Measurements from ENCODE around the gene SLC9A2. TPM values are rescaled to one million over a fixed set of nuclear protein-coding genes. Genes with fewer than 3 reads are reported as not detected.

SLC9A2 gene
- total RNA-seq, 4 donors from 2014 or later, result 2.5 to 7.4 (median 5.6) TPM

DNA sequence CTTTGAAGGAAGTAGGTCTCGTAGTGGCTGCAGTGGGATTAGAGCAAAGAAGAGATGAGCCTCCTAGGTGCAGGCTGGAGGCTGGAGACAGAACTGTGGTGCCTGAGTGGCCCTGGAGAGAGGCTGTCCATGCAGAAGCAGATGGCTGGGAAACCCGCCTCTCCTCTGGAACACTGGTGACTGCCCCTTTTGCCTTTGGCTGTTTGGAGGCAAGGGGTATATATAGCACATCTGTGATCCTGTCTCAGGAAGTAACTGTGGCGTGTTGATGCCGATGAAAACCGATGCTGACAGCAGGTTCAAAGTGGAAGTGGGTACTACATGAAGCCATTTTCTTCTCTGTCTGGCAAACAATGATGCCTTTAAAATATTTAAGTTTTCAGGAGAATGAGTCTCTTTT lies 43.5 kb downstream of the SLC9A2 start:
- no peaks in the 10 kb centered on the region for H3K36me3 ChIP-seq
- no peak for ATAC-seq
- H3K27ac ChIP-seq, result peak overlapping the region in 1 of 4 donors; percentile 58
- peaks cover 3 to 28% of the 10 kb centered on the region in 2 donors for H3K4me1 ChIP-seq
- H3K9me3 ChIP-seq, result no peaks in the 10 kb centered on the region
- DNase-seq, result no peak
- TF ChIP-seq CTCF (IDR thresholded peaks at IDR 0.05 in 4 of 5, conservative IDR thresholded peaks at IDR 0.05 in 1 of 5), result no peak
- TF ChIP-seq POLR2A (IDR thresholded peaks at IDR 0.05), result no peak
- H3K4me3 ChIP-seq, result no peak overlapping the region
- no peaks in the 10 kb centered on the region for H3K27me3 ChIP-seq
- in situ Hi-C loops (cut with MboI; ENCODE audit: low sequenced_read_pairs in 4 of 4), result no loop called here
- intact Hi-C loops (cut with DNase I; ENCODE audit: low total_unique reads), result no loop called here

GRCh38 chr2:102663381-102663780 lies 44.0 kb downstream of the SLC9A2 start:
- no peak for TF ChIP-seq CTCF (IDR thresholded peaks at IDR 0.05 in 4 of 5, conservative IDR thresholded peaks at IDR 0.05 in 1 of 5)
- no peak for TF ChIP-seq POLR2A (IDR thresholded peaks at IDR 0.05)
- Histone ChIP-seq H3K27ac (peak overlapping the region in 1 of 4 donors; percentile 58), H3K36me3 (no peaks in the 10 kb centered on the region), H3K9me3 (no peaks in the 10 kb centered on the region), H3K4me1 (peaks cover 7 to 33% of the 10 kb centered on the region in 2 donors), H3K4me3 (no peak overlapping the region), H3K27me3 (no peaks in the 10 kb centered on the region)
- intact Hi-C loops (cut with DNase I; ENCODE audit: low total_unique reads), result no loop called here
- in situ Hi-C loops (cut with MboI; ENCODE audit: low sequenced_read_pairs in 4 of 4), result no loop called here
- DNase-seq (no peak), ATAC-seq (no peak)

- peak overlapping the region in 1 of 4 donors; percentile 58 for H3K27ac ChIP-seq
- in situ Hi-C loops (cut with MboI; ENCODE audit: low sequenced_read_pairs in 4 of 4) (no loop called here), intact Hi-C loops (cut with DNase I; ENCODE audit: low total_unique reads) (no loop called here)
- H3K9me3 ChIP-seq, result no peaks in the 10 kb centered on the region
- H3K36me3 ChIP-seq, result no peaks in the 10 kb centered on the region
- no peak for DNase-seq
- peaks cover 7 to 33% of the 10 kb centered on the region in 2 donors for H3K4me1 ChIP-seq
- H3K27me3 ChIP-seq, result no peaks in the 10 kb centered on the region
- no peak for ATAC-seq
- TF ChIP-seq POLR2A (IDR thresholded peaks at IDR 0.05), result no peak
- TF ChIP-seq CTCF (IDR thresholded peaks at IDR 0.05 in 4 of 5, conservative IDR thresholded peaks at IDR 0.05 in 1 of 5), result no peak
- H3K4me3 ChIP-seq, result no peak overlapping the region
Observed at GRCh38 chr2:102664471-102664909, 45.1 kb downstream of the SLC9A2 start.

- peak; percentile 88 to 93 for ATAC-seq
- H3K27me3 ChIP-seq, result no peaks in the 10 kb centered on the region
- intact Hi-C loops (cut with DNase I; ENCODE audit: low total_unique reads) (no loop called here), in situ Hi-C loops (cut with MboI; ENCODE audit: low sequenced_read_pairs in 4 of 4) (no loop called here)
- H3K27ac ChIP-seq, result peak overlapping the region; percentile 40 to 79 (median 46)
- H3K4me1 ChIP-seq, result peaks cover 7 to 25% of the 10 kb centered on the region in 2 donors
- TF ChIP-seq CTCF (IDR thresholded peaks at IDR 0.05 in 4 of 5, conservative IDR thresholded peaks at IDR 0.05 in 1 of 5), result no peak
- TF ChIP-seq POLR2A (IDR thresholded peaks at IDR 0.05), result no peak
- H3K4me3 ChIP-seq, result no peak overlapping the region
- no peaks in the 10 kb centered on the region for H3K9me3 ChIP-seq
- peak in 1 of 2 donors; percentile 12 for DNase-seq
- H3K36me3 ChIP-seq, result no peaks in the 10 kb centered on the region
Observed at GRCh38 chr2:102667072-102667471, 47.7 kb downstream of the SLC9A2 start.

DNA sequence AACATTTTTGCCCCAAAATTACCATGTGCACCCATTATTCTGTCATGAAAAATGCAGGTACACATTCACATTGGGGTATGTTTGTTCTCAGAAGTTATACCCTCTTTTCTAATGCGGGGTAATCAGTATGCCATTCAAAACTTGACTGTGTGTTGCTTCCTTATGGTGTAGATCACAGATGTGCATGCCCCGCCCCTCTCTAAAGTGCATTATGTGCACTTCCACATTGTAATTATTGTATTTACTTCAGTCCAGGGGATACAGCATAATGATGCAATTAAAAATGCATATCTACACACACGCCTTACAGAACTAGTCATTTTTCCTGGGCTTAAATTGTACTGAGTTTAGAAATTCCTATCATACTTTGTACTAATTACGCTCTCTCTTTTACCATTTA lies 48.8 kb downstream of the SLC9A2 start:
- H3K27me3 ChIP-seq, result no peaks in the 10 kb centered on the region
- ATAC-seq, result no peak
- H3K36me3 ChIP-seq, result no peaks in the 10 kb centered on the region
- no peak overlapping the region for H3K4me3 ChIP-seq
- no peak for DNase-seq
- no peak overlapping the region for H3K27ac ChIP-seq
- intact Hi-C loops (cut with DNase I; ENCODE audit: low total_unique reads) (no loop called here), in situ Hi-C loops (cut with MboI; ENCODE audit: low sequenced_read_pairs in 4 of 4) (no loop called here)
- H3K9me3 ChIP-seq, result no peaks in the 10 kb centered on the region
- no peak for TF ChIP-seq CTCF (IDR thresholded peaks at IDR 0.05 in 4 of 5, conservative IDR thresholded peaks at IDR 0.05 in 1 of 5)
- TF ChIP-seq POLR2A (IDR thresholded peaks at IDR 0.05), result no peak
- H3K4me1 ChIP-seq, result peaks cover 7 to 19% of the 10 kb centered on the region in 2 donors

Data from gastrocnemius medialis (tissue), 4 donors.